HG02884 (cell line): ENCODE results near the gene DACH1.

Experiments used
- ATAC-seq: cut with Tn5 transposase; IDR thresholded peaks from one replicate; pipeline ENCODE4 v1.9.1; 2021; ENCODE audit warnings: mild to moderate bottlenecking, moderate library complexity; ENCODE audit not compliant: unreplicated experiment

DACH1 gene

GRCh38 chr13:71593566-71593965, 273.4 kb downstream of the DACH1 start:
- no peak for ATAC-seq

GRCh38 chr13:71591374-71591773, 275.6 kb downstream of the DACH1 start:
- ATAC-seq: no peak

- no peak for ATAC-seq
These were observed 276.3 kb downstream of the DACH1 start for GRCh38 chr13:71590654-71591148.

- no peak for ATAC-seq
These were observed 278.0 kb downstream of the DACH1 start for GRCh38 chr13:71589032-71589431.

- no peak for ATAC-seq
These were observed 279.2 kb downstream of the DACH1 start for GRCh38 chr13:71587817-71588216.

GRCh38 chr13:71587193-71587592, 279.8 kb downstream of the DACH1 start:
- no peak for ATAC-seq

- no peak for ATAC-seq
These were observed 283.4 kb downstream of the DACH1 start for GRCh38 chr13:71583581-71583980.

DNA sequence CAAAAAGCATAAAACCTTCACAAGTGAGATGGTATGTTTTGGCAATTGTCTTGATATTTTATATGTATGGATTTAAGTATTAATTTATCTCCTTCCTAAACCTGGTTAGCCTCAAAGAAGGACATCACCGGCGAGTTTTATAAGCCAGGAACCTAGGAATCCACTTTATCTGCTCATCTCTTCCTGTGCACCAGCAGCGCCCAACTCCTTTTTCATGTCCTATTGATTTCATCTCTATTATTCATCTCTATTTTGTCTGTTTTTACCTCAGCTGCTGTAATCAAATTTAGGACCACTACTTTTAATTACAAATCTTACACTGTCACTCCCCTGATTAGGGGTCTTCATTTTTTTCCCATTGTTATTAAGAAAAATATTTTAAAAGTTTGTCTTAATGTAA, 286.4 kb downstream of the DACH1 start:
- ATAC-seq: no peak

DNA sequence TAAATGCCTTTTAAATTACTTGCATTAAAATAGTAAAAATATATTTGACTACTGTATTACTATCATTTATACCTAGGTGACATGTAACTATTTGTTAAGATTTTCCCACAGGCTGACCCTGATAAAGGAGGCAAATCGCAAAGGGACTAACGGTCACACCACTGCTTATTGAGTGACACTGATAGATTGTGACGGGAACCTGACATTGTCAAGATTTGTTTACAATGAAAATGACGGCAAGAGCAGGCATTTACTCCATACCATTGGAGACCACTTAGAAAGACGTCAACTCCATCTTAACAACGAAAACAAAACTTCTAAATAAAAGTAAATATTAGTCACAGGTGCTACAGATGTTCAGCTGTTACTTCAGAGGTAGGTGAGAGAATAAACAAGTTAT, 289.0 kb downstream of the DACH1 start:
- ATAC-seq: no peak

DNA sequence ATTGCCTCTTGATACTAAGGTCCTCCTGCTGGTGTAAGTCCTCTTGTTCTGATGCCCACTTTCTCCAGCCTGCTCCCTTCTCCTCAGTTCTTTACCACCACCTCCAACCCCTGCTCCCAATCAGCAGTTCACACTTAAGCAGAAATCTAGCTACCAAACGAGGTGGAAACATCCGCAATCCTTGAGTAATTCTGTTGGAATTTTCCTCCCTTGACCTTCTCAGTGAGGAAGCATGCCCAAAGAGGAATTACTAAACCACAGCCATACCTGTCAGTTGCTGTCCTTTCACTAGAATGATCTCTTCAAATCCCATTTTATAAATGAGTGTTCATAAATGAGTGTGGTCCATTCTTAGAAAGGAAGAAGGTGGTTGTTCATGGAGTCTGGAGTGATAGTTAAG, 289.9 kb downstream of the DACH1 start:
- no peak for ATAC-seq

DNA sequence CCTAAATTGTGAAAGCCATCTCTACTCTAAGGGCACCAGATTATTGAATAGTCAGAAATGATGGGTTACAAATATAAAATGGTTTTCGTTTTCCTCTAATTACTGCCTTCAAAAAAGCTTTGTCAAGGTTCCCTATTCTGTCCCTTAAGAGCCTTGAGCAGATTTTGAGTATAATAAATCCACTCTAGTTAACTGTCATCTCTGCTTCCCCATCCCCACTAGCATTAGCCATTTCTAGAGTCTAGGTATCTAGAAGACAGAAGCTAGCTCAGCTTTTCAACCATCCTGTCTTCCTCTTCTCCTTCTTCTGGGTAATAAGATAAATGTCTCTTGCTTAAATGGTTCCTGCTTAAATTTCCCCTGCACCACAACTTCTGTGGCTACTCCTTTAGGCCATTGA, 290.4 kb downstream of the DACH1 start:
- ATAC-seq: no peak

GRCh38 chr13:71546881-71547280, 320.1 kb downstream of the DACH1 start:
- no peak for ATAC-seq

DNA sequence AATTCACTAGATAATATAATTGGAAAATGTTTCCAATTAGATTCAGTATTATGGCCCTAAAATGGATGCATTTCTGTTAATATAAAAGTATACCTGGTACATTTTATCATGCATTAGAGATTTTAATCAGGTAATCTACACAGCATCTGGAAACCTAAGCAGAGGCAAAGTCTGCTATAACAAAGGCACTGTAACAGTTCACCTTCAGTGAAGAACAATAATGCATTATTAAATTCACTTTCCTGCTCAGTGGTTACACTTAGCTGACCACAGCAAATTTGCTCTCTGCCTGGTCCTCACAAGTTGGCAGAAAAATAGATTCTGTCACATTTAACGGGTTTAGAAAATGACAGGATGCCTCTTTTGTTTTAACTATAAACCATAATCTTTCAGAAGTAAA, 326.9 kb downstream of the DACH1 start:
- no peak for ATAC-seq

- ATAC-seq: no peak
These were observed 330.8 kb downstream of the DACH1 start for GRCh38 chr13:71536201-71536600.

DNA sequence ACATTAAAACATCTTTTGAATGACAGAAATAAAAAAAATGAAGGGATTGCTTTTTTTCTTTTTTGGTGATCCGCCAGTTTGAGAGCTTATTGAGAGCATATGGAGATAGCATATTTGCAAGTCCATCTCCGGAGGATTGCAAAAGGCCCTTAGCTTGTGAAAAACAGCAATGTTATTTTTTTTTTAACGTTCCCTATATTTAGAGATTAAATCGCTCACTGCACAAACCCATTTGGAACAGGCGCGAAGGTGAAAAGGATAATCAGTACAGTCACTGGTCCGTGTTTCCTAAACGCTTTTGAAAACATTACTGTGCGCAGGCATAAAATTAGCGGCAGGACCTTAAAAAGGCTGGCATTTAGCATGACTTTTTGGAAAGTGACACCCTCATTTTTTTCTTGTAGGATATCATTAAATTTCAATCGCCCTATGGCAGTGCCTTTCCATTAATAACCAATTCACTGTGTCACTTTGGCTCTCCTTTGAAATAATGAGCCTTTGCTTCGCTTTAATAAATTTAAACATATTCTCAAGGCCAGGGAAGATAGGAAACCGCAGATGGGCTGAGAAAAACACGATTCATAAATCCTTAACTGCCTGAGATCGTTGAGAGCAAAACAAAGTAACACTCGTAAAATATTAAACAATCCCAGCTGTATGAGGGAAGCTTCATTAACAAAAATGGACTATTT, 342.2 kb downstream of the DACH1 start:
- ATAC-seq: no peak

- ATAC-seq: no peak
These were observed 342.8 kb downstream of the DACH1 start for GRCh38 chr13:71524245-71524612.

GRCh38 chr13:71522941-71523526, 344.0 kb downstream of the DACH1 start:
- no peak for ATAC-seq

- ATAC-seq: no peak
These were observed 350.0 kb downstream of the DACH1 start for GRCh38 chr13:71517004-71517403.

GRCh38 chr13:71516521-71516920, 350.5 kb downstream of the DACH1 start:
- no peak for ATAC-seq

GRCh38 chr13:71515744-71516038, 351.3 kb downstream of the DACH1 start:
- no peak for ATAC-seq

DNA sequence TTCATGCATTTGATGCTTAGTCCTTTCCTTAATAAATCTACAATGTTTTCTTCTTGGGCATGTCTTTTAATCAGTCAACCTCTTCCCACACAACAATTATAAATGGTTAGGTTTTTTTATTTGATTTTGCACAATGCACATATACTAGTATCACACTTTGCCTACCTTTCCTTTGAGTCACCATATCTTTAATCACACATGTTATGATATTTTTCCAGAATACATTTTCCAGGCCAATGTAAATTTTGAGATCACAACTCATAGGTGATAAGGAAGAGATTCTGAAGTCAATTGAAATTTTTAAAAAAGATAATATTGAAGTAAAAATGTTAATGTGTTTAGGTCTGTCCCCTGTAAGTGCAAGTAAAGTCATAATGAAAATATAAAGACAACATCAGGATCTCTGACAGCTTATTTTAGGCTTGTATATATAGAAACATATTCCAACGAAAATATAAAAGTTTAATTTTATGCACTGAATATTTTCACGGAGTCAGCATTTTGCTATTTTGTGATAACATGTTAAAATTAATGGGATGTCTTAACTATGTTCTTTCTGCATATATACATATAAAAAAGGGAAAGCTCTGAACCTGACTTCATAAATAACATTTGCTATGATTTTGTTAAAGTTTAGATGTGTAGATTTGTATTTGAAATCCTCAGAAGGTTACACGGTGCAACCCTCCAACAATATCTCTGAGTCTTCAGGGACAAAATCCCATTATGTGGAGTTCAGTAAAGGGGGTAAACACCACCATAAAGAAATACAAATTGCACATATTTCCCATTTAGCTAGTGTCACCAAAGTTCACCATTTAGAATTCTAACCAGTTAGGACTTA, 351.9 kb downstream of the DACH1 start:
- no peak for ATAC-seq

- no peak for ATAC-seq
These were observed 353.5 kb downstream of the DACH1 start for GRCh38 chr13:71513411-71514033.
